ENCODE measurements around the gene SLC7A5.
"Not testable (repeated sequence)": the region's sequence is repeated elsewhere in the genome, so short reads cannot be mapped to it uniquely, and the experiment has no call there.

The SLC7A5 gene

DNA sequence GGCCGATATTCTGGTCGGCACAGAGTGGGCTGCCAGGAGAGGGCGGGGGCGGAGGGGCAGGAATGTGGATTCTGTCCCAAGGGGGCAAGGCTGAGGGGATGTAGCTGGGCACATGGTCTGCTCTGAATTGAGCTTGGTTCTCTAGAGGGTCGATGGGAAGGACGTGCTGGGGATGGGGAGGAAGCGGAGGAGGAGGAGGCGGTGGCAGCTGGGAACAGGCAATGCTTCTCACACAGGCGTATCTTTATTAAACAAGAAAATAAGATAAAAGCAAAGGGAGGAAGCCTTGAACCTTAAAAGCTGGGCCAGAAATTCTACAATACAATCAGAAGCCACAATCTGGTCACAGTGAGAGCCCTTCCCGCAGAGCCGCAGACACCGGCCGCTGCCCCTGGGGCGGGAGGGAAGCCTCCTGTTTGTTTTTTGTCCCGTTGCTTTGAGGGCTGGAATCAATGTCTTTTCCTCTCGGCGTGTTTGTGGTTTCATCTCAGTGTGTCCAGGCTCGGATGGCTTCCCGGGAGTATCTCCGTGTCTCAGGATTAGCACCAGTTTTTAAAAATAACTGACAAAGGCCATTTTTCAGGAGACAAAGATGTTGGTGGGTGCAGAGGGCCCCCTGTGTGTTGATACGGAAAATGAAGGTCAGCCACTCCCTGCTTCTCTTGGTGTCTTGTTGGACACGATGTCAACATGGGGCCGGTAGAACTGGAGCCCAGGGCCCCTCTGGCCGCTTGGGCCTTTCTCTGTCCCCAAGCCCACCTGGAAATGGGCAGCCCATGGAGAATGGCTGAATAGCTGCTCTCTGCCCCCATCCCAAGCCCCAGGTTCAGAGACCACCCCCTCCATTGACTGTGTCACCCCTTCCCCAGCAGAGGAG is 12.3 kb upstream of the SLC7A5 start:
- DNase-seq (ENCODE audit: low read depth in 1 of 2, low spot score in 1 of 2): peak in 1 of 2 experiments; percentile 44
- in situ Hi-C loops (cut with HindIII; ENCODE audit: low pct_unique_long_range_greater_than_20kb, low sequenced_read_pairs): no loop called here
- TF ChIP-seq JUND (IDR thresholded peaks at IDR 0.05; ENCODE audit: low read depth): no peak

DNA sequence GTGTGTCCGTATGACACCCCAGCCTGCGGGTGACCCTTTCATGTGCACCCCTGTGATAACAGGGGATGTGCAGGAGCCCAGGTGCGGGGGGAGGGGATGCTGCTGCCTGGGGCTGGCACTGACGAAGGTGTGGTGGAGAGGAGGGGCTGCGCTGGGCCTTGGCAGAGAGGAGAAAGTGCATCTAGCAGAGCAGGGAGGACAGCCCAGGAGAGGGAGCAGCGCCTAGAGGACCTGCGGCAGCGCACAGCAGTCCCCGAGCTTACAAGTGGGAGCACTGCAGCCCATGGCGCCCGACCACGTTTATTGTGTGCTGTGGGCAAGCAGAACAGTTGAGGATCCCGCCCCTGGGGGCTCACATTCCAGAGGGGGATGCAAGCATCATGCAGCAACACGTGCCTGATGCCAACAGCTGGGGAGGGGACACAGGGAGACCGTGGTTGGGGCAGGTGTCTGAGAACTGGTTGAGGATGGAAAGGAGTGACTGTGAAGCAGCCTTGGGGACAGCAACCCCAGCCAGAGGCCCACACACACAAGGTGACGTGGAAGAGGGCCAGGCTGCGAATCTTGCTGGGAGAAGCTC is 10.9 kb upstream of the SLC7A5 start:
- in situ Hi-C loops (cut with HindIII; ENCODE audit: low pct_unique_long_range_greater_than_20kb, low sequenced_read_pairs): no loop called here
- TF ChIP-seq JUND (IDR thresholded peaks at IDR 0.05; ENCODE audit: low read depth): no peak
- DNase-seq (ENCODE audit: low read depth in 1 of 2, low spot score in 1 of 2): no peak

DNA sequence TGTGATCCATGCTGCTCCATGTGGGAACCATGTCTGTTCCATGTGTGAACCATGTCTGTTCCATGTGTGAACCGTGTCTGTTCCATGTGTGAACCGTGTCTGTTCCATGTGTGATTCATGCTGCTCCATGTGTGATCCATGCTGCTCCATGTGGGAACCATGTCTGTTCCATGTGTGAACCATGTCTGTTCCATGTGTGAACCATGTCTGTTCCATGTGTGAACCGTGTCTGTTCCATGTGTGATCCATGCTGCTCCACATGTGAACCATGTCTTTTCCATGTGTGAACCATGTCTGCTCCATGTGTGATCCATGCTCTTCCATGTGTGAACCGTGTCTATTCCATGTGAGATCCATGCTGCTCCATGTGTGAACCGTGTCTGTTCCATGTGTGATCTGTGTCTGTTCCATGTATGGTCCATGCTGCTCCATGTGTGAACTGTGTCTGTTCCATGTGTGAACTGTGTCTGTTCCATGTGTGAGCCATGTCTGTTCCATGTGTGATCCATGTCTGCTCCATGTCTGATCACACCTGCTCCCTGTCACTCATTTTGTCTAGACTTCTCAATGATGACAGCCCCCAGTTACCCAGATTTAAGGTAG is 10.2 kb upstream of the SLC7A5 start:
- in situ Hi-C loops (cut with HindIII; ENCODE audit: low pct_unique_long_range_greater_than_20kb, low sequenced_read_pairs); DNase-seq (ENCODE audit: low read depth in 1 of 2, low spot score in 1 of 2): not testable (repeated sequence)

DNA sequence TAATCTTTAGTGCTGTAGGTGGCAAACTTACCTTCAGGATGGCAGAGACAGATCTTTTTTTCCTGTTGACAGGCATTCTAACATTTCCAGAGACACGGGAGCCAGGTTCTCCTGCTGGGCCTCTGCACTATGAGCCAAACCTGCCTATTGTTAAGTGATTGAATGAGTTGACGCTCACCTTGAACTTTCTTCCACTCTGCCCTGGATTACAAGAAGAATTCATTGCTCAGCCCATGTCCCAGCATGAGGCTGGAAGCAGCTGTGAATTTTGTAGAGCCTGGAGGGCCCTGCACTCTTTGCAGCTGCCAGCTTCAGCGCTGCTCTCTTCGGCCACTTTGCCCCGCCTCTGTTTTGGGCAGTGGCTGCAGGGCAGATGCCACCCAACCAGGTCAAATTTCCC is 9.4 kb upstream of the SLC7A5 start:
- TF ChIP-seq JUND (IDR thresholded peaks at IDR 0.05; ENCODE audit: low read depth): no peak
- in situ Hi-C loops (cut with HindIII; ENCODE audit: low pct_unique_long_range_greater_than_20kb, low sequenced_read_pairs): no loop called here
- DNase-seq (ENCODE audit: low read depth in 1 of 2, low spot score in 1 of 2): no peak

DNA sequence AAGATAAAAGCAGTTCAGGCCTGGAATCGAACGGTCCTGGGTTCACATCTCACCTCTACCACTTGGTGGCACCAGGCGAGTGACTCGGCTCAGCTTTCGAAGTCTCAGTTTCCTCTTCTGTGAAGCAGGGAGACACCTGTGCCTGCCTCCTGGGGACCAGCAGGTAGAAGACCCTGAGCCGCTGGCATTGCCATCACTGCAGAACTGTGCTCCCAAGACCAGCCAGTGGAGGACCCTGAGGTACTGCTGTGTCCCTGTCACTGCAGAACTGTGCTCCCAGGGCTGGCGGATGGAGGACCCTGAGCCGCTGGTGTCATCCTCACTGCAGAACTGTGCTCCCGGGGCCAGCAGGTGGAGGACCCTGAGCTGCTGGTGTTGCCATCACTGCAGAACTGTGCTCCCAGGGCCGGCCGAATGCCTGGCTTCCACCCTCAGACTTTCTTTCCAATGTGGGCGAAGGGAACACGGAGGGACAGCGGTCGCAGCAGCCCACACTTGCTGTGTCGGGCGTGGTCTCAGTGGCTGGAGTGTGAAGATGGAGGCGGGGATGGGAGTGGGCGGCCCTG is 8.7 kb upstream of the SLC7A5 start:
- in situ Hi-C loops (cut with HindIII; ENCODE audit: low pct_unique_long_range_greater_than_20kb, low sequenced_read_pairs): no loop called here
- peak in 1 of 2 experiments; percentile 73 for DNase-seq (ENCODE audit: low read depth in 1 of 2, low spot score in 1 of 2)
- no peak for TF ChIP-seq JUND (IDR thresholded peaks at IDR 0.05; ENCODE audit: low read depth)

DNA sequence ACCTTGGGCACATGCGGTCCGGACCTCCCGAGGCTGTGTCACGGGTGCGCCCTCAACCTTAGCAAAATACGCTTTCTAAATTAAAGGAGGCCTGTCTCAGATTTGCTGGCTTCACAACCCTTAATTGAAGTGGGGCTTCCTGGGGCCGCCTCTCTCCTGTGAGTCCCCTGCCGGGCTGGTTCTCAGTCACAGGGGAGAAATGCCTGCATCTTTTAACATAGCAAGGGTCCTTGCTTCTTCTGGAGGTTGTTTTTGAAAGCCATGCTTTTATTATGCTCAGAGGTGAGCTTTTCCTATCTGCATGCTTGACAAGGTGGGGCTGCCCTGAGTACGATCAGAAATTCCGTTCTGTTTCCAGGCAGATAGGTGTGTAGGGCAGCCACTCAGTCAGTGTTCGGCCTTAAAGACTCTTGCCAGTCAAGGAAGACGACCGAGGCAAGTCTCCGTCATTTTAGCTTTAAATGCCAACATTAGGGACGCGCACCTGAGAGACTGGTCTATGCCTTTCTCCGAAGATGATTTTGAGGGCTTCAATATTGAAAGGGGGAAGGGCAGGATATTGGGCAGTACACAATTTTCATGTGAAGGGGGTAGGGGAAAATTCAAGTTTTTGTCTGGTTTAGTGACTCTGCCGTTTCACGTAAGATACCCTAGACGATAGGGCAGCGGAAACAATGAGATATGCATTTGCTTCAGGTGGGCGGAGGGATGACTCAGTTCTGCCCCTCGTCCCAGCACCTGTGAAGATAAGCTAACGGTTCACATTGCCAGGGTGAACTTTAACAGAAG is 5.5 kb upstream of the SLC7A5 start:
- no peak for TF ChIP-seq JUND (IDR thresholded peaks at IDR 0.05; ENCODE audit: low read depth)
- no peak for DNase-seq (ENCODE audit: low read depth in 1 of 2, low spot score in 1 of 2)
- in situ Hi-C loops (cut with HindIII; ENCODE audit: low pct_unique_long_range_greater_than_20kb, low sequenced_read_pairs): no loop called here

DNA sequence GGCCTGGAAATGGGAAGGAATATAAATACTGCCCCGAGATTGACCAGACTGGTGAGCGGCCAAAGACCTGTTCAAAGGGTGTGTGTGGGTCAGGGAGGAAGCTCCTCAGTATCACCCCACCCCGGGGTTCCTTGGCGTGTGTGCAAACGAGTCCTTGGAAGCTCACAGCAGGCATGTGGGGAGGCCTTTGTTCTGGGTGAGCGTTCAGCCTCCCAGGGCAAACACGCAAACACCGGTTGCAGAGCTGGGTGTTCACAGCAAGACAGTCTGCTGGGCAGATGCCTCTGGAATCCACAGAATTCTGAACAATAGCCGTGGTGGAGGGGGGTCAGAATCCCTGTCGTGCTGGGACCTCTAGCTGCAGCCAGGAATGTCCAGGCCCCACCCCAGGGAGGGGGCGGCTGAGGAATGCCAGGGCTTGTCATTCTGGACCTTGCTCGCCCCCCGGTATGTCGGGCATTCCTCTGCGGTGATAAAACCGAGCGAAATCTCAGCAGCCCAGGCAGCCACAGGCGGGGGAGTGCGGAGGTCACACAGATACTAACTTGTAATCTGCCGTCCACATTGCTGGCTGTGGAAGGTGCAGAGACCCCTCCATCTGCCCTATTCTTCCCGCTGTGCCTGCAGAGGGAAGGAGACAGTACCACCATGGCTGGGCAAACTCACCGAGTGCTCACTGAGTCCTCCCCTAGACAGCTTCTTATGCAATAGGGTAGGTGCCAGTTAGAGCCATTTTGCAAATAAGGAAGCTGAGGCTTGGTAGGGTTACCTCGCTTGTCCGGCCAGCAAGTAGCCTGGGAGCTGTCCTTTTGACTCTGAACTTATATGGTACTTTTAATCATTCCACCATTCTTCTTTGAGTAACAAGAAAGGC is 1.3 kb upstream of the SLC7A5 start:
- DNase-seq (ENCODE audit: low read depth in 1 of 2, low spot score in 1 of 2); in situ Hi-C loops (cut with HindIII; ENCODE audit: low pct_unique_long_range_greater_than_20kb, low sequenced_read_pairs): not testable (repeated sequence)

DNA sequence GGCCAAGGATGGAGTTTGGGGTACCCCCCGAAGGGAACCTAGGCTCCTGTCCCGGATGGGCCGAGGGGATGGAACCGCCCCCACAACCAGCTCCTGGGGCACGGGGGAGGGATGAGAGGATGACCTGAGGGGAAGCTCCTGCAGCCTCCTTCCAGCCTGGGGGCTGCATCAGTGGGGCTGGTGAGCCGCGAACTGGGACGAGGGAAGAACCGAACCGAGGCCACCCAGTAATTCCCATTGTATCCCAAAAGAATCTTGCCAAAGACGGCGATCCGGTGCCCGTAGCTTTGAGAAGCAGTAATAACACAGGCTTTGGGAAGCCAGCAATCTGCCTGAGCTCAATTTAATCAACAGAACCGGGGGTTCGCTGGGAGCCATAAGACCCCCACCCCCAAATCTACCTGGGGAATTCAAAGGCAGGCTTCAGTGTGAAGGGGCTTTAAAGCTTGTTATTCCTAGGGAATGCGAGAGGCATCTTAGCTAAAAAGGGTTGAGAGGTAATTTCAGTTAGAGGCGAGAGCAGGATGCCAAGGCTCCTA is 641 bp upstream of the SLC7A5 start:
- DNase-seq (ENCODE audit: low read depth in 1 of 2, low spot score in 1 of 2); in situ Hi-C loops (cut with HindIII; ENCODE audit: low pct_unique_long_range_greater_than_20kb, low sequenced_read_pairs): not testable (repeated sequence)

DNA sequence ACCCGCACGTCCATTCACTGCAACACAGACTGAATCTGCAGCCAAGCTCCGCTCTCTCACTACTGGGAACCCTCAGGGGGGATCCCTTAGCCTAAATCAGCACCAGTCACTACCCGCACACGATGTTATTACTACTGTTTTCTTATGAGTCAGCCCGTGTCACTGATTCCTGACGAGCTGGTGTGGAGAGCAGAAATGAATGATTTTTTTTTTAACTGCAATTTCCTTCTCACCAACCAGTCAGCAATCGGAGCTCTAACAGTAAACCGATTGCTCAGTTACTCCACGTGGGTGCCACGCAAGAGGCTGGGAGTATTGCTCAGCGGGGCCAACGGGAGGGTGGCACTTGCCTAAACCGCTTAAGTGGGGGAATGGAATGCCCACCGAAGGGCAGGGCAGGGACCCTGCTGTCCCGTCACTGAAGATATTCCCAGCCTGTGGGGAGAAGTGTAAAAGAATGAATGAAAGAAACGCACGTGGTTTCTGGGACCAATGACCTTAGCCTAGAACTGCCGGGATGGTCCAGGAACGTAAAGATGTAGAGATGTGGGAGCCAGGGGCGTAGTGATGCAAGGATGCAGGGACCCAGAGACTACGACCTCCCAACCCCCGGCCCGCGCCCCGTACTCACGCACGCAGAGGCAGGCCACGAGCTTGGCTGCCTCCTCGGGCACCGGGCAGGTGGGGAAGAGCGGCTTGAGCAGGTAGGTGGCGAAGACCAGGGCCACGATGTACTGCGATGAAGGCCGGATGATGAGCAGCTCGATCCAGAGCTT is 865 bp downstream of the SLC7A5 start:
- DNase-seq (ENCODE audit: low read depth in 1 of 2, low spot score in 1 of 2): peak in 1 of 2 experiments; percentile 81

DNA sequence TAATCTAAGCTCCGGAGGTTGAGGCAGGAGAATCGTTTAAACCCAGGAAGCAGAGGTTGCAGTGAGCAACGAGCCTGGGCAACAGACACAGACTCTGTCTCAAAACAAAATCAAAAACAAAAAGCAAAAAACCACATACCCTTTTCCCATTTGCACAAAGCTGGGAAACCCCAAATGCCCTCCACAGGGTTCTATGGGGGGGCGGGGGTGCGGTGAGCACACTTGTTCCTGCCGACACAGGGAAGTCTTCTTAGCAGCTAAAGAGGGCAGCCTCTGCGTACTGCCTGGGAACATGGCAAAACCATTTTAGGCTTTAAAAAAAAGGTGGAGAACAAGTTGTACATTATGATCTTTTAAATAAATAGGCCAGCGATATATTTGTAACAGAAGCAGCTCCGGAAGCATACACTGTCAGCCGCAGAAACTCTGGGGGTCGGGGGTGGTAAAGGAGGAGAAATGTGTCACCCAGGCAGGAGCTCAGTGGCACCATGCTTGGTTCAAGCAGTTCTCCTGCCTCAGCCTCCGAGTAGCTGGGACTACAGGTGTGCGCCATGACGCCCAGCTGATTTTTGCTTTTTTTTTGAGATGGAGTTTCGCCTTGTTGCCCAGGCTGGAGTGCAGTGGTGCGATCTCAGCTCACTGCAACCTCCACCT is 3.3 kb downstream of the SLC7A5 start:
- in situ Hi-C loops (cut with HindIII; ENCODE audit: low pct_unique_long_range_greater_than_20kb, low sequenced_read_pairs); DNase-seq (ENCODE audit: low read depth in 1 of 2, low spot score in 1 of 2): not testable (repeated sequence)

More for the DNA sequence above, 865 bp downstream of the SLC7A5 start:
- in situ Hi-C loops (cut with HindIII; ENCODE audit: low pct_unique_long_range_greater_than_20kb, low sequenced_read_pairs): not testable (repeated sequence)

Measured in T47D (cell line).